Right cardiac atrium (tissue), 5 donors: Measurements from ENCODE around the gene MAMSTR. TPM values are rescaled to one million over a fixed set of nuclear protein-coding genes. Genes with fewer than 3 reads are reported as not detected.
"Not testable (repeated sequence)": the region's sequence is repeated elsewhere in the genome, so short reads cannot be mapped to it uniquely, and the experiment has no call there.

Source experiments
- ATAC-seq, 2 donors: fragments of 200-7000 bp; cut with Tn5 transposase; one replicate each; pipeline versions ENCODE4 v1.8.0 to v1.9.1; 2020; ENCODE audit warnings: moderate library complexity in 2 of 2, mild to moderate bottlenecking in 1 of 2
- DNase-seq, 3 donors: peaks; one replicate each; pipeline ENCODE4 v3.0.0-alpha.2; 2020
- H3K27ac ChIP-seq: one replicate; pipeline ENCODE4 v1.5.1; 2013; ENCODE audit warnings: mild to moderate bottlenecking, low read length, control low read depth, moderate library complexity
- H3K27me3 ChIP-seq: one replicate; pipeline ENCODE4 v1.6.1; 2013; ENCODE audit not compliant: control insufficient read depth, insufficient read depth
- H3K4me1 ChIP-seq: one replicate; pipeline ENCODE4 v1.6.1; 2013; ENCODE audit warnings: low read length; ENCODE audit not compliant: control insufficient read depth, insufficient read depth
- H3K4me3 ChIP-seq: one replicate; pipeline ENCODE4 v1.5.1; 2013; ENCODE audit warnings: low read length, control low read depth
- H3K9me3 ChIP-seq: one replicate; pipeline ENCODE4 v1.6.1; 2013; ENCODE audit warnings: low read length; ENCODE audit not compliant: control insufficient read depth
- WGBS: extraction: QIAGEN DNeasy Blood & Tissue Kit; methylation state at CpG from one replicate; pipeline ENCODE4 v1.1.7; 2013; 5-methylcytosine and 5-hydroxymethylcytosine counted together
- intact Hi-C, 4 donors: fragments of 100-400 bp; cut with DNase I; formaldehyde crosslinking; loops; one replicate each; pipeline versions ENCODE4 v1.11.0 to v1.14.0; 2022 to 2023
- polyA plus RNA-seq: library from polyadenylated mRNA; stranded (reverse); fragments of 200-250 nt; gene quantifications from one replicate; pipeline ENCODE4 v1.2.3, GENCODE V29; 2013
- total RNA-seq, 4 donors: library from RNA; stranded (reverse); fragmentation: NEBNext Ultra II Directional; extraction: Animal tissue kit (Norgen Biotek cat#: 25700); gene quantifications; one replicate each; pipeline ENCODE4 v1.2.1, GENCODE V29; 2021
- donor health status: healthy with polysubstance abuse.
- donor health status: DM: no; HTN: yes; CAD: no.
- donor health status: DM: no; HTN: no; CAD: no.
- donor health status: DM: no; HTN: yes; CAD: no; lungs with severe emphysema.
- donor health status: DM: yes; HTN: yes; CAD: no.

Gene MAMSTR
- total and polyA plus RNA-seq, 5 donors: 1.6 to 5.7 (median 4.0) TPM

DNA sequence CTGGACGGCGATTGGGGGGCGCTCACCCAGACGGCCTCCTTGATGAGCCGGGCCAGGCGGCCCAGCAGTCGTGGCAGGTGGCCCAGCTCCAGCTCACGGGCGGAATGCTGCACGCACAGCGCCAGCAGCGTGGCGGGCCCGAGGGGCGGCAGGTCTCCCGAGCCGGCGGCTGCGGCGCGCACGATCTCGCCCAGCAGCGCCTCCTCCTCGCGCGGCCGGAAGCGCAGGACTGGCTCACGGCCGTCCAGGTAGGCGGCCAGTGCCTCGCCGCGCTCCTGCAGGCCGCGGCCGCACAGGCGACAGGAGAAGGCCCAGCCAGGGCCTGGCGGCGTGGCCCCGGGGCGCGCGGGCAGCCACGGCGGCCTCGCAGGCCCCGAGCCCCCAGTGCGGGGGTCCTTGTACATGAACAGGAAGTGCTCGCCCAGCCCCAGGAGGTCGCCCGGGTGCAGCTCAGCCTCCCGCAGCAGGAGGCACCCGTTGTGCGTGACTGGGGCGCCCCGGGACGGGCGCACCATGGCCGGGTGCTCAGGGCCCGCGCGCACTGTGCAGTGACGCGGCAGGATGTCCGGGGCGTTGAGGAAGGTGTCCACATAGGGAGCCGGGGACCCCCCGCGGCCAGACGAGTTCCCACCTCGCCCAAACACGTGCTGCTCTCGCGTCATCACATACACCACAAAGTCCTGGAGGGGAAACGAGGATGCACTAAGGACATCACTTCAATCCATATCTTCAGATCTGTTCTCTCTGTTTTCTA is 9.6 kb upstream of the MAMSTR start:
- H3K9me3 ChIP-seq: no peaks in the 10 kb centered on the region
- H3K27me3 ChIP-seq: no peaks in the 10 kb centered on the region
- intact Hi-C loops: no loop called here
- no peak overlapping the region for H3K27ac ChIP-seq
- H3K4me3 ChIP-seq: peak overlapping the region; percentile 12
- 50% methylated on average over 77 of the region's 77 CpGs for WGBS
- DNase-seq (peak in 2 of 3 donors; percentile 68), ATAC-seq (no peak)
- peaks cover 5% of the 10 kb centered on the region for H3K4me1 ChIP-seq

GRCh38 chr19:48726556-48726955 is 7.0 kb upstream of the MAMSTR start:
- Histone ChIP-seq H3K4me1 (peaks cover 5% of the 10 kb centered on the region), H3K27me3 (no peaks in the 10 kb centered on the region), H3K4me3 (no peak overlapping the region), H3K9me3 (no peaks in the 10 kb centered on the region), H3K27ac (peak overlapping the region; percentile 12)
- peak in 1 of 2 donors; percentile 8 for ATAC-seq
- peak in 1 of 3 donors; percentile 42 for DNase-seq
- 69% methylated on average over 2 of the region's 2 CpGs for WGBS
- intact Hi-C loops: no loop called here

- peak overlapping the region; percentile 89 for H3K27ac ChIP-seq
- intact Hi-C loops: no loop called here
- no peak overlapping the region for H3K4me3 ChIP-seq
- H3K4me1 ChIP-seq: peaks cover 5% of the 10 kb centered on the region
- H3K27me3 ChIP-seq: no peaks in the 10 kb centered on the region
- 41% methylated on average over 11 of the region's 11 CpGs for WGBS
- DNase-seq (peak; percentile 69 to 78 (median 76)), ATAC-seq (peak; percentile 25 to 60)
- H3K9me3 ChIP-seq: no peaks in the 10 kb centered on the region
Observed at GRCh38 chr19:48724796-48725753, 5.5 kb upstream of the MAMSTR start.

DNA sequence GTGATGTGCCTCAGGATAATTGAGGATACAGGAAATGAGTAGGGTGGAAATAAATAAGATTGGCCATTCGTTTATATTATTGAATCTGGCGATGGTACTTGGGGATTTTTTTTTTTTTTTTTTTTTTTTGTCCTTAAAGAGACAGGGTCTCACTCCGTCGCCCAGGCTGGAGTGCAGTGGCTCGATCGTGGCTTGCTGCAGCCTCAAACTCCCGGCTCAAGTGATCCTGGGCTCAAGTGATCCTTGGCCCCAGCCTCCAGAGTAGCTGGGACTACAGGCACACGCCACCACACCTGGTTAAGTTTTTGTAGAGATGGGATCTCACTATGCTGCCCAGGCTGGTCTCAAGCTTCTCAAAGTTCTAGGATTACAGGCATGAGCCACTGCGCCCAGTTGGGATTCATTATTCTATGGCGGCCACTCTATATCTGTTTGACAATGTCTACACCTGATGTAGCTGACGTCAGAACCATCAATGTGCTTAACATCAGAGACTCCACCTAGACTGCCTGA is 2.7 kb upstream of the MAMSTR start:
- H3K4me3 ChIP-seq: no peak overlapping the region
- H3K27me3 ChIP-seq: no peaks in the 10 kb centered on the region
- 85% methylated on average over 11 of the region's 11 CpGs for WGBS
- DNase-seq: peak in 1 of 3 donors; percentile 44
- intact Hi-C loops: no loop called here
- peaks cover 15% of the 10 kb centered on the region for H3K4me1 ChIP-seq
- H3K9me3 ChIP-seq: no peaks in the 10 kb centered on the region
- no peak for ATAC-seq
- H3K27ac ChIP-seq: no peak overlapping the region

DNA sequence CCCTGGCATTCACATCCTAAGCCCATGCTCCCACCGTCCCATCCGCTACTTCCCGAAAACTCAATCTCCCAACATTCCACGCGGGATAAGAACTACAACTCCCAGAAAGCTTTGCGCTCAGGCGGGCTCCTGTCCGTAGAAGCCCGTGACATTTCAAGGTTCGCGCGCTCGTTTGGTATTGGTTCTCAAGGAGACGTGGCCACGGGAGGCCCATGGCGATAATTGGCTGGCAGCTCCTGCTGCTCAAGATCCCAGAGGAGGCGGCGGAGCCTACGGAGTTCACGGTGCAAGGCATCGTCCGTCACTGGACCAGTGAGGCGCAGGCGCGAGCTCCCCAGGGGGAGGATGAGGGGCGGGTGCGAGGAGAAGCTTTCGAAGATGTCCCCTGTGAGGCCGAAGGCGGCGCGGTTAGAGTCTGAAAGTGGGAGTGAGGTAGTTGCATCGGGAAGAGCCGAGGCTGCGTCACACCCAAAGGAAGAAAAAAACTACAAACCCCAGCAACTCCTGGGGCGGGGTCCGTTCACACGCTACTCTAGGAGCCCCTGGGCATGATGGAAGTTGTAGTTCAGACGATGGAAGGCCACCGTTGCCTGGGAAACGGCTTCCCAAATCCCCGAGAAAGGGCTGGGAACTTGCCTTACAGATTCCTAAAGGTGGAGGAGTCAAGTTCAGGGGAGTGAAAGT is 1.2 kb upstream of the MAMSTR start:
- Histone ChIP-seq H3K4me3 (peak overlapping the region; percentile 39), H3K4me1 (peaks cover 17% of the 10 kb centered on the region), H3K27ac (peak overlapping the region; percentile 92), H3K27me3 (no peaks in the 10 kb centered on the region), H3K9me3 (no peaks in the 10 kb centered on the region)
- peak; percentile 74 to 87 for ATAC-seq
- intact Hi-C loops: no loop called here
- 21% methylated on average over 42 of the region's 42 CpGs for whole genome bisulfite sequencing
- DNase-seq: peak; percentile 98 to 100 (median 99)

- no peaks in the 10 kb centered on the region for H3K9me3 ChIP-seq
- H3K4me1 ChIP-seq: peaks cover 17% of the 10 kb centered on the region
- peak; percentile 8 to 23 for ATAC-seq
- WGBS: 24% methylated on average over 12 of the region's 12 CpGs
- H3K4me3 ChIP-seq: peak overlapping the region; percentile 13
- intact Hi-C loops: no loop called here
- no peak for DNase-seq
- H3K27ac ChIP-seq: peak overlapping the region; percentile 92
- no peaks in the 10 kb centered on the region for H3K27me3 ChIP-seq
Observed at GRCh38 chr19:48720251-48720612, 707 bp upstream of the MAMSTR start.

DNA sequence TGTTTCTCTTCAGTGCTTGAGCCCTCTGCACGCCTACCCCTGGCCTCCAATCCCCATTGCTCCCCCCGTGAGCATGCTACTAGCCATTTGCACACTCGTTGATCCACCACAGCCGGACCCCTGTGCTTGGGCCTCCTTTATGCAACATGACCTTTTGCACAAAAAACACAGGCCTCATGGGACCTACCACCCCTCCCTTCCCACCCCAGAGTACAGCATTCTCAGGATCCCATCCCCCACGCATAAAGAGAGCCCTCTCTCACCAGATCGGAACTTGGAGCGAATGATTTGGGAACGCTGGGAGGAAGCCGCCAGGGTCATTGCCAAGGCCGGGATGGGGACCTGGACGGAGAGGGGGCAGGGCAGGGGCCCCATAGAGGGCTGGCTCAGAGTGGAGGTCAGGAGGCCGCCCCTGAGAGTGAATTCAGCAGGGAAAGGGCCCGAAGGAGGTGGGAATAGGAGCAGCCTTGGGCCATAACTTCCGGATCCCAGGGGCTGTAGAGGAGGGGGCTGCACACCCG is 754 bp downstream of the MAMSTR start:
- WGBS: 44% methylated on average over 15 of the region's 15 CpGs
- H3K4me1 ChIP-seq: peaks cover 15% of the 10 kb centered on the region

GRCh38 chr19:48718106-48718505 is 1.4 kb downstream of the MAMSTR start:
- H3K27me3 ChIP-seq, intact Hi-C loops, DNase-seq, ATAC-seq, H3K4me3 ChIP-seq, H3K27ac ChIP-seq, H3K9me3 ChIP-seq: not testable (repeated sequence)
- H3K4me1 ChIP-seq: peaks cover 15% of the 10 kb centered on the region
- WGBS: 95% methylated on average over 13 of the region's 13 CpGs

More for the DNA sequence above, 754 bp downstream of the MAMSTR start:
- intact Hi-C loops: no loop called here
- ATAC-seq (no peak), DNase-seq (peak in 1 of 3 donors; percentile 78)
- Histone ChIP-seq H3K27me3 (no peaks in the 10 kb centered on the region), H3K9me3 (no peaks in the 10 kb centered on the region), H3K27ac (peak overlapping the region; percentile 61), H3K4me3 (no peak overlapping the region)

DNA sequence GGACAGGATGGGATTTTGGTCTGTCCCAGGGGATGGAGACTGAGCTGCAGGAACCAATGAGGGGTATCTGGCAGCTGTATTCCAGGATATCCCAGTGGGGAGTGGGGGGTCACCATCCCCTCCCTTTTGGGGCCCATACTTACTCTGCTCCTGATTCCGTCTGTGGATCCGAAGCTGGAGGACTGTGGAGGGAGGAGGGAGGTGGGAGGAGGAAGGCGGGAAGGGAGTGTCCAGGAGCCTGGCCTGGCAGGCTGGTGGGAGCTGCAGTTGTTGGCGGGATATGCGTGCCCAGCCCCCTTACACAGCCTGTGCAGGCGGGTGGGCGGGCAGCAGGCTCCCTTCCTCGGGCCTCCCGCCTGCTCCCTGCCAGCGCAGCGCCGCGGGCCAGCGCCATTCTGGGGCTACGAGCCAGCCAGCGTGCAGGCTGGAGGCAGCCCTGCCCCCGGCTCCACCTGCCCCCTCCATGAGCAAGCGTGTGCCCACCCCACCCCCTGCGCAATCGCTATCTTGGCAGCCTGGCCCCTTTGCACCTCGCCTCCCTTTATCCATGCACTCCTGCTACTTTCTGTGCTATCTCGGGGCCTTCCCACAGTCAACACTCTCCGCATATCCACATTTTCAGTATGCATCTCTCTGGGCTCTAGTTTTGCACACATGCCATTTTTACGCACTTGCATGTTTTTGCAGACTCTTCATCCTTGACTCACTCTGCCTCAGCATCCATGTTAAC is 2.8 kb downstream of the MAMSTR start:
- WGBS: 12% methylated on average over 24 of the region's 24 CpGs
- Histone ChIP-seq H3K27me3 (no peaks in the 10 kb centered on the region), H3K4me1 (peaks cover 15% of the 10 kb centered on the region), H3K9me3 (no peaks in the 10 kb centered on the region), H3K27ac (peak overlapping the region; percentile 19), H3K4me3 (no peak overlapping the region)
- peak; percentile 72 to 92 (median 91) for DNase-seq
- peak; percentile 3 to 7 for ATAC-seq
- intact Hi-C loops: no loop called here

DNA sequence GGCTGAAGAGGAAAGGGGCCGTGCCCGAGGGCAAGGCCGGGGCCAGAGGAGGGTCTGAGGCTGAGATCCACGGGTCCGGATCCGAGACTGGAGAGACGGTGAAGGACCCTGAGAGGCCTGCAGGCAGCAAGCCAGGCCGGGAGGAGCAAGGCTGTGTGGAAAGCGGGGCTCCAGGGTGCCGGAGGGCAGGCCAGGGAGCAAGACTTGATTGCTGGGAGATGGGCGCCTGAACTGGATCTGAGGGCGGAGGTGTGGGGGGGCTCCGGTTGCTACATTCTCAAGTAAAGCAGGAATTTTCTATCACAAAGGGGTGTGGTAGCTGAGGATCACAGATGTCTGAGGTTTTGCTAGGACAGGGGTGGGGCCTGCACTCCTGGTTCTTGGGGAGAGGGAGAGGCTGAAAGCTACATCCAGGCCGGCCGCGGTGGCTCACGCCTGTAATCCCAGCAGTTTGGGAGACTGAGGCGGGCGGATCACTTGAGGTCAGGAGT is 3.8 kb downstream of the MAMSTR start:
- Histone ChIP-seq H3K27ac (peak overlapping the region; percentile 9), H3K4me1 (peaks cover 15% of the 10 kb centered on the region), H3K9me3 (no peaks in the 10 kb centered on the region), H3K4me3 (no peak overlapping the region), H3K27me3 (no peaks in the 10 kb centered on the region)
- DNase-seq (peak; percentile 40 to 71 (median 69)), ATAC-seq (no peak)
- intact Hi-C loops: no loop called here
- WGBS: 62% methylated on average over 19 of the region's 19 CpGs
